Measurements from ENCODE around the gene ZNF101.
"Not testable (repeated sequence)": the region's sequence is repeated elsewhere in the genome, so short reads cannot be mapped to it uniquely, and the experiment has no call there.

DNA sequence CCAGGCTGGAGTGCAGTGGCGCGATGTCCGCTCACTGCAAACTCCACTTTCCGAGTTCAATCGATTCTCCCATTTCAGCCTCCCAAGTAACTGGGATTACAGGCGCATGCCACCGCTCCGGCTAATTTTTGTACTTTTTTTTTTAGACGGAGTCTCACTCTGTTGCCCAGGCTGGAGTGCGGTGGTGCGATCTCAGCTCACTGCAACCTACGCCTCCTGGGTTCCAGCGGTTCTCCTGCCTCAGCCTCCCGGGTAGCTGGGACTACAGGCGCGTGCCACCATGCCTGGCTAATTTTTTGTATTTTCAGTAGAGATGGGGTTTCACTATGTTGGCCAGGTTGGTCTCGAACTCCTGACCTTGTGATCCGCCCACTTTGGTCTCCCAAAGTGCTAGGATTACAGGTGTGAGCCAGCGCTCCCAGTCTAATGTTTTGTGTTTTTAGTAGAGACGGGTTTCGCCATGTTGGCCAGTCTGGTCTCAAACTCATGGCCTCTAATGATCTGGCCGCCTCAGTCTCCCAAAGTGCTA lies 3.2 kb upstream of the ZNF101 start:
- TF ChIP-seq ELF1 (tag; IDR thresholded peaks at IDR 0.05); ZC3H8 (IDR thresholded peaks at IDR 0.05); PTBP1 (IDR thresholded peaks at IDR 0.05; ENCODE audit: low read depth, low read length); ZKSCAN1 (IDR thresholded peaks at IDR 0.05; ENCODE audit: low read depth, low read length); MAZ (CRISPR knock-in tag; conservative IDR thresholded peaks at IDR 0.05 in 1 of 2, IDR thresholded peaks at IDR 0.05 in 1 of 2); SRSF7 (optimal IDR thresholded peaks at IDR 0.05; ENCODE audit: low read depth, low read length); RFX5 (IDR thresholded peaks at IDR 0.05; ENCODE audit: low read depth, low read length); PHTF2 (CRISPR knock-in tag; IDR thresholded peaks at IDR 0.05): not testable (repeated sequence)
- TF ChIP-seq, protein P1, sequence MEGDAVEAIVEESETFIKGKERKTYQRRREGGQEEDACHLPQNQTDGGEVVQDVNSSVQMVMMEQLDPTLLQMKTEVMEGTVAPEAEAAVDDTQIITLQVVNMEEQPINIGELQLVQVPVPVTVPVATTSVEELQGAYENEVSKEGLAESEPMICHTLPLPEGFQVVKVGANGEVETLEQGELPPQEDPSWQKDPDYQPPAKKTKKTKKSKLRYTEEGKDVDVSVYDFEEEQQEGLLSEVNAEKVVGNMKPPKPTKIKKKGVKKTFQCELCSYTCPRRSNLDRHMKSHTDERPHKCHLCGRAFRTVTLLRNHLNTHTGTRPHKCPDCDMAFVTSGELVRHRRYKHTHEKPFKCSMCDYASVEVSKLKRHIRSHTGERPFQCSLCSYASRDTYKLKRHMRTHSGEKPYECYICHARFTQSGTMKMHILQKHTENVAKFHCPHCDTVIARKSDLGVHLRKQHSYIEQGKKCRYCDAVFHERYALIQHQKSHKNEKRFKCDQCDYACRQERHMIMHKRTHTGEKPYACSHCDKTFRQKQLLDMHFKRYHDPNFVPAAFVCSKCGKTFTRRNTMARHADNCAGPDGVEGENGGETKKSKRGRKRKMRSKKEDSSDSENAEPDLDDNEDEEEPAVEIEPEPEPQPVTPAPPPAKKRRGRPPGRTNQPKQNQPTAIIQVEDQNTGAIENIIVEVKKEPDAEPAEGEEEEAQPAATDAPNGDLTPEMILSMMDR (IDR thresholded peaks at IDR 0.05 in 2 of 3, conservative IDR thresholded peaks at IDR 0.05 in 1 of 3; ENCODE audit: insufficient read depth in 2 of 3, low read depth in 1 of 3, low read length in 3 of 3): not testable (repeated sequence)
